GM10266 (cell line): ENCODE measurements around the gene PIP5K1B.
A peak's percentile ranks its signal among the peaks of the same experiment; 100 is the strongest.

ENCODE experiments used
- DNase-seq: peaks from one replicate; pipeline ENCODE4 v3.0.0; 2012; ENCODE audit errors: extremely low spot score
- TF ChIP-seq, protein P1 (sequence below): IDR thresholded peaks from 2 replicates; pipeline ENCODE4 v1.5.1; 2012; ENCODE audit warnings: mild to moderate bottlenecking, low read depth; ENCODE audit not compliant: control insufficient read depth, insufficient read depth; ENCODE audit errors: missing control alignments

The PIP5K1B gene

DNA sequence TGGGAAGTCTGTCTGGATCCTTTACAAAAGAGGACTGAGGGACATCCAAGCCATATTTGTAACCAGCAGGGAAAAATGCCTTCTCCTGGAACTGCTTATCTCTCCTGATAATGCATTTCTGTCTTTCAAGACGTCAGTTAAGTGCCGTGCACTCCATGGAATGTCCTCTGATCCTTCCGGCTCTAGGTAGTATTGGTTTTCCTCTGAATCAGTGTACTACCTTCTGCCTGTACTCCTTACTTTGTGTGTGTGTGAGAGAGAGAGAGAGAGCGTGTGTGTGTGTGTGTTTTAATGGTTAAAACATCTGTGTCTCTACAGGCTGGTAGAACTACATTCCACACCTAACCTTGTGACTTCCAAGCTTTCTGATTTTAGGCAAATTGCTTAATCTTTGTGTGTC lies 89.9 kb downstream of the PIP5K1B start:
- TF ChIP-seq, protein P1, sequence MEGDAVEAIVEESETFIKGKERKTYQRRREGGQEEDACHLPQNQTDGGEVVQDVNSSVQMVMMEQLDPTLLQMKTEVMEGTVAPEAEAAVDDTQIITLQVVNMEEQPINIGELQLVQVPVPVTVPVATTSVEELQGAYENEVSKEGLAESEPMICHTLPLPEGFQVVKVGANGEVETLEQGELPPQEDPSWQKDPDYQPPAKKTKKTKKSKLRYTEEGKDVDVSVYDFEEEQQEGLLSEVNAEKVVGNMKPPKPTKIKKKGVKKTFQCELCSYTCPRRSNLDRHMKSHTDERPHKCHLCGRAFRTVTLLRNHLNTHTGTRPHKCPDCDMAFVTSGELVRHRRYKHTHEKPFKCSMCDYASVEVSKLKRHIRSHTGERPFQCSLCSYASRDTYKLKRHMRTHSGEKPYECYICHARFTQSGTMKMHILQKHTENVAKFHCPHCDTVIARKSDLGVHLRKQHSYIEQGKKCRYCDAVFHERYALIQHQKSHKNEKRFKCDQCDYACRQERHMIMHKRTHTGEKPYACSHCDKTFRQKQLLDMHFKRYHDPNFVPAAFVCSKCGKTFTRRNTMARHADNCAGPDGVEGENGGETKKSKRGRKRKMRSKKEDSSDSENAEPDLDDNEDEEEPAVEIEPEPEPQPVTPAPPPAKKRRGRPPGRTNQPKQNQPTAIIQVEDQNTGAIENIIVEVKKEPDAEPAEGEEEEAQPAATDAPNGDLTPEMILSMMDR: no peak
- no peak for DNase-seq

DNA sequence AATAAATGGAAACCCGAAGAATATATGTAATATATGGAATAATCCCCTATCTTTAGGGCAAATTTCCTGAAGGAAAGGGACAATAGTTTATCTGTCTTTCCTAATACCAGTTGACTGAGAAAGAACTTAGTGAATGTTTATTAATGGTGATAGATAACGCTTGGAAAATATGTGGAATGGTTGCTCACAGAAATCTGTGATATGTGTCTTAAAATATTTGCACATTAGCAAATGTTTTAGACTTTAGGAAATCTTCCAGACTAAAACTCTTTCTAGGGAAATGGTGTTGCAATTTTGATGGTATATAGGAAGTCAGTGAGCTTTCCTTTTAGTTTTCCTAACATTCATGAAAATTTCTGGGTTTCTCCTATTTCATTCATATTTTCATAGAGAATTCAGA lies 90.4 kb downstream of the PIP5K1B start:
- TF ChIP-seq, protein P1: no peak
- no peak for DNase-seq

DNA sequence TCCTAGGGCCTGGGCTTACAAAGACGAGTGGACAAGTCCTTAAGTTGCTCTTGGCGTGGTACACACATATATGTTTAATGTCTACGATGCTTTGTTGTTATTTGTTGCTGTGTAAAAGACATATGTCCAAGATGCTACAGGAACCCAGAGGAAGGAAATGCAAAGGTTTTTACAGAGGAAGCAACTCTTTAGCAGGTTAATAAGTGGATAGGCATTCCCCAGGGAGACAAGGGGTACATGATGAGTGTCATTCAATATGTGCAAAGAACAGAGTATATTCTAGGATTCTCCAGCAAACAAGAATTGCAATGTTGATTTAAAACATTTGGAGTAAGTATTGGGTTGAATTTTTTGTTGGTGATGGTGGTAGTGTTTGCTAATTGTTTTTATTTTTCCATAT lies 92.1 kb downstream of the PIP5K1B start:
- DNase-seq: no peak
- TF ChIP-seq, protein P1: no peak

DNA sequence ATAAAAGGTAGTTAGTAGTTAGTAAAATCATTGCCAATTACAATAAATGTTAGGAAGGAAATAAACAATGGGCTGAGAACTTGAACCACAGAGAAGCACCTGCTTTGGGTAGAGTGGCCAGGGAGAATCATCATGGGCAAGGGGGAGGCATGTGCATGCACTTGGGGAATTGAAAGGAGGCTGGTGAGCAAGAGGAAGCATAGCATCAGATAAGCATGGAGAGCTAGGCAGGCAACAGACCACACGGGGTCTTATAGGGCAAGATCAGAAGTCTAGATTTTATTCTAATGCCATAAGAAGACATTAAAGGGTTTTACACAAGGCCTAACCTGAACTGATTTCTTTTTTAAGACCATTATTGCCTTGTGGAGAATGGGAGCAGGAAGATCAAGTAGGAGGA lies 93.4 kb downstream of the PIP5K1B start:
- no peak for DNase-seq
- TF ChIP-seq, protein P1: no peak

DNA sequence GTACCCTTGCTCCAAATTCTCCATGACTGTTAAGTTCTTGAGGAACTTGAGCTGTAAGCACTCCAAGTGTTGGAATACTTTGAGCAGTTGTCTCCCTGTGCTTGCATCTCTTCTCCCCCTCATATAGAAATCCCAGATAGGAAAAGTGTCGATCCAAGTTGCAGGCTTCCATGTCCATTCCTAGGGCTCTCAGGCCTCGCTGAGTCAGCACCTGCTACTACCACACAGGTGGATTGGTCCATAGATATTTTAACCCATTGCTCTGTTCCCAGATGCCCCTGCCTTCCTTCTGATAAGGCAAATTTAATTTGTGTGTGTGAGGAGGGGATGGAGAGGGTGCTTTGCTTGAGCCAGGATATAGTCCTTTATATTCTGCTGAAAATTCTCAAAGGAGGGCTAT lies 95.8 kb downstream of the PIP5K1B start:
- DNase-seq: no peak
- TF ChIP-seq, protein P1: no peak

DNA sequence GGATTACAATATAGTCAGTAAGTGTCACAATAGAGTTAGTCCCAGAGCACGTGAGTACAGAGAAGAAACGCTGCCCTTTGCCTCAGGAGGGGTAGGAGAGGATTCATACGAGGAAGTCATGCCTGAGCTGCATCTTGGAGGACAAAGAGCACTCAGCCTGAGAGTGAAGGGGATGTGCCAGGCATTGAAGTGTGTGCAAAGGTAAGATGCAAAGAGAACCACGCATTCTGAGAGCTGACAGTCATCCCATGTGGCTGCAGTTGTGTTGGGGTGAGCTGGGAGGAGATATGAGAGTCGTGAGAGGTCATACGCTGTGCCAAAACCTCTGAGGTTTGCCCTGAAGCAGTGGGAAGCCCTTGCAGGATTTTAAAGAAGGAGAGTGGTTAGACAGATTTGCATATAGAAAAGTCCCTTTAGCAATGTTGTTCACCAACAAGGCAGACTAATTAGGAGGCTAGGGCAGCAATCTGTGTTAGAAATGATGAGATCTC lies 97.5 kb downstream of the PIP5K1B start:
- TF ChIP-seq, protein P1: no peak
- DNase-seq: peak; percentile 72

DNA sequence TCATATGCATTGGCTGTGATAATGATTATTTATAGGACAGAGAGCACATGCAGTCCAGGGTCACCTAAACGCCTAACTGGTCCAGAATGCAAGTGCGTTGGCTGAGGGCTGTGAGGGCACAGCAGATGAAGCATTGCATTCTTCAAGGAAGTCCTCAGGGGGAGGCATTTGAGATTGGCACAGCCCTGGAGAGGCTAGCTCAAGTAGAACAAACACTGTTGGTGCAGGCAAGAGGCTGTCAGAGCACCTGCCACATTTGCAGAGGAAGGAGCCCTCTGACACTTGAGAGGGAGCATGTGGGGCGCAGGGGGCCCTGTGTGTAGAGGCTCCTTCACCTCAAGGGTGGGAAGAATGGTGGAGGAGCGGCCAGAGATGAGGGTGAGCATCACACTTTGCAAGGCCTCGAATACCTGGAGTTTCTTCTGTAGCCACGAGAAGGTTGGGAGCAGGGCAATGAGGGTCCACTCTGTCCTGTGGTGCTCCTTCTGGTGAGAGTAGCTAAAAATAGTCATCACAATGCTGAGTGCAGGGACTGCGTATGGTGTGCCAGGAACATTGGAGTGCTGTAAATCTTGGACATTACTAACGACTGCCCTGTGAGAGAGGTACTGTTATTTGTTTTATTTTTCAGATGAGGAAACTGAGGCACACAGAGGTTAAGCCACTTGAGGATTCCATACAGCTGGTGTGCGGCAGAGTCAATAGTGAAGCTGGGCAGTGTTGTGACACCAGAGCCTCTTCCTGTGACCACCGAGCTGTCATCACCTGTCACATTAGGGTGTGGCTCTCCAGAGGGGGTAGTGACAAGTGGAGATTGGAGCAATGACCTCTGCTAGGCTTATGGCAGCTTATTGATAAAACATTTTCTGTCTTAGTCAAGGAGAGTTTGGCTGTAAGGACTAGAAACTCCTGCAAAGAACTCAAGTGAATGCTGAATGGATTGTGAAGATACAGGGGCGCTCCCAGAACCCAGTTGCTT lies 100.2 kb downstream of the PIP5K1B start:
- no peak for DNase-seq
- TF ChIP-seq, protein P1: no peak
